Upper lobe of right lung (tissue), 1 donor: ENCODE data around the gene HDAC4. TPM values are rescaled to one million over a fixed set of nuclear protein-coding genes. Genes with fewer than 3 reads are reported as not detected.
A peak's percentile ranks its signal among the peaks of the same experiment; 100 is the strongest.

ENCODE experiments used
- ATAC-seq: fragments of 200-7000 bp; cut with Tn5 transposase; one replicate; pipeline ENCODE4 v1.9.1; 2020; ENCODE audit warnings: mild to moderate bottlenecking, moderate library complexity
- DNase-seq: peaks from one replicate; pipeline ENCODE4 v3.0.0-alpha.2; 2020
- H3K27ac ChIP-seq: fragments of 200-600 bp; one replicate; pipeline ENCODE4 v1.8.0; 2022
- H3K27me3 ChIP-seq: fragments of 200-600 bp; one replicate; pipeline ENCODE4 v1.8.0; 2022; ENCODE audit warnings: mild to moderate bottlenecking
- H3K36me3 ChIP-seq: fragments of 200-600 bp; one replicate; pipeline ENCODE4 v1.8.0; 2022
- H3K4me1 ChIP-seq: fragments of 200-600 bp; one replicate; pipeline ENCODE4 v1.8.0; 2022
- H3K4me3 ChIP-seq: fragments of 200-600 bp; one replicate; pipeline ENCODE4 v1.8.0; 2022; ENCODE audit warnings: mild to moderate bottlenecking
- H3K9me3 ChIP-seq: fragments of 200-600 bp; one replicate; pipeline ENCODE4 v1.8.0; 2022
- intact Hi-C: fragments of 100-400 bp; cut with DNase I; formaldehyde crosslinking; loops from one replicate; pipeline ENCODE4 v1.11.0; 2022
- total RNA-seq: library from RNA; stranded (reverse); fragmentation: NEBNext Ultra II Directional; extraction: Animal tissue kit (Norgen Biotek cat#: 25700); gene quantifications from one replicate; pipeline ENCODE4 v1.2.1, GENCODE V29; 2021
- TF ChIP-seq, protein P1 (sequence below): fragments of 200-600 bp; IDR thresholded peaks from one replicate; pipeline ENCODE4 v1.8.0; 2022; ENCODE audit warnings: antibody characterized with exemption
- donor health status: DM: no; HTN: yes; CAD: no; lungs with severe emphysema.

HDAC4 gene
- total RNA-seq, 1 donor from 2014 or later = 44.1 TPM

DNA sequence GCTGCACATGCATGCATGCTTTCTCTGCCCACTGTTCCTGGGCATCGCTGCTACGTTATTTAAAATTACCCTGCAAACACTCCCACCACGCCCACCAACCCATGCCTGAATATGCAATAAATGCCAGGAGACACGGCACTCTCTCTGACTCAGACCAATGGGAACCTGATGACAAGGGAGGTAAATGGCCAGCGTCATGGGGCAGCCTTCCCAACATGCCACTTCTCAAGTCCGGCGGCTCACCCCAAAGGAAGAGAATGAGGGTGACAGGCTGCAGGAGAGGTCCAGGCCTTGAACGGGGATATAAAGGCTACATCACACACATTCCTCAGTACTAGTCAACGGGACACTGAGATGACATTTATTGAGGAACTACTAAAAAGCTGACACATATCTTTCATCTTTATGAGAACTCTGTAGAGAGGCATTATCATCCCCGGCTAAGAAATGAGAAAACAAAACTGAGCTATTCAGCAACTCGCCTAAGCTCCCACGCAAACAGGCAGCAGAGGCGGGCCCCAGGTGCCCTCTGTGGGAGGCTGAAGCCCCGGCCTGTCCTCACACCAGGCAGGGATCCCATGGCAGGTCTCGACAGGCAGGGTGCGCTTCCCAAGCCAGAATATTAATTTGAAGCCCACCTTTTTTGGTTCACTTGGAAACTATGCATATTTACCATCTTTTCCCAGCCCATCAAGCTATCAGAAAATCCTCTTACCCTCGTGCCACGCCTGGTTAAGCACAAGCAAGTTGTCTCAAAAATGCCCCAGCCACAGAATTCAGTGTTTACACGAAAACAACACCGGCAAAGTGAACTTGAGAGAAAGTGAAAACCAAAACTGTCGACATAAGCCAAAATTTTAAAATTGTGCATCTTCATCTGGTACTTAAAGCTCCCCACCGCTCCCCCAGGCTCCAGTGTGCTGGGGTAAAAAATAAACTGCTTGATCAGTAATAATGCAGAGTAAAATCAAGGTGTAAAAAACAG lies 166.3 kb downstream of the HDAC4 start:
- H3K27ac ChIP-seq = no peak overlapping the region
- H3K4me1 ChIP-seq = peaks cover 30% of the 10 kb centered on the region
- no peak for ATAC-seq
- intact Hi-C loops = no loop called here
- H3K9me3 ChIP-seq = no peaks in the 10 kb centered on the region
- DNase-seq = no peak
- TF ChIP-seq, protein P1, sequence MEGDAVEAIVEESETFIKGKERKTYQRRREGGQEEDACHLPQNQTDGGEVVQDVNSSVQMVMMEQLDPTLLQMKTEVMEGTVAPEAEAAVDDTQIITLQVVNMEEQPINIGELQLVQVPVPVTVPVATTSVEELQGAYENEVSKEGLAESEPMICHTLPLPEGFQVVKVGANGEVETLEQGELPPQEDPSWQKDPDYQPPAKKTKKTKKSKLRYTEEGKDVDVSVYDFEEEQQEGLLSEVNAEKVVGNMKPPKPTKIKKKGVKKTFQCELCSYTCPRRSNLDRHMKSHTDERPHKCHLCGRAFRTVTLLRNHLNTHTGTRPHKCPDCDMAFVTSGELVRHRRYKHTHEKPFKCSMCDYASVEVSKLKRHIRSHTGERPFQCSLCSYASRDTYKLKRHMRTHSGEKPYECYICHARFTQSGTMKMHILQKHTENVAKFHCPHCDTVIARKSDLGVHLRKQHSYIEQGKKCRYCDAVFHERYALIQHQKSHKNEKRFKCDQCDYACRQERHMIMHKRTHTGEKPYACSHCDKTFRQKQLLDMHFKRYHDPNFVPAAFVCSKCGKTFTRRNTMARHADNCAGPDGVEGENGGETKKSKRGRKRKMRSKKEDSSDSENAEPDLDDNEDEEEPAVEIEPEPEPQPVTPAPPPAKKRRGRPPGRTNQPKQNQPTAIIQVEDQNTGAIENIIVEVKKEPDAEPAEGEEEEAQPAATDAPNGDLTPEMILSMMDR = no peak
- H3K27me3 ChIP-seq = no peaks in the 10 kb centered on the region
- no peak overlapping the region for H3K4me3 ChIP-seq
- H3K36me3 ChIP-seq = no peaks in the 10 kb centered on the region

DNA sequence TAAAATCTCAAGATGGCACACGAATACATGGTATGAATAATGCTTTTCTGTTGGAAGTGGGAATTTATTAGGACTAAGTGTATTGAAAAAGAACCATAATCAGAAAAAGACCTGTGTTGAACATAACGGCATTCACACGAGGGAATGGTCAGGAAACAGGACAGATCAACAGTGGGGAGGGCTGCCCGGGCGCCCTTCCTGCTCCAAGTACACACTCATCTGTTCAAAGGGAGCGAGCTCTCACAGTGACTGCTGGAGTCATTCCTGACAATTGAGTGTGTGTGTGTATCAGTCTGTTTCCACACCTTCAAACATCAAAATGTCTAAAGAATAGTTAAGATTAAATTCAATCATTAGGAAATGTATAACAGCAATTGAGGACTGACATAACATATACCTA lies 167.2 kb downstream of the HDAC4 start:
- ATAC-seq (no peak), DNase-seq (no peak)
- Histone ChIP-seq H3K36me3 (no peaks in the 10 kb centered on the region), H3K27me3 (no peaks in the 10 kb centered on the region), H3K9me3 (no peaks in the 10 kb centered on the region), H3K4me1 (peaks cover 27% of the 10 kb centered on the region), H3K4me3 (no peak overlapping the region), H3K27ac (no peak overlapping the region)
- intact Hi-C loops = no loop called here
- TF ChIP-seq, protein P1 = no peak

DNA sequence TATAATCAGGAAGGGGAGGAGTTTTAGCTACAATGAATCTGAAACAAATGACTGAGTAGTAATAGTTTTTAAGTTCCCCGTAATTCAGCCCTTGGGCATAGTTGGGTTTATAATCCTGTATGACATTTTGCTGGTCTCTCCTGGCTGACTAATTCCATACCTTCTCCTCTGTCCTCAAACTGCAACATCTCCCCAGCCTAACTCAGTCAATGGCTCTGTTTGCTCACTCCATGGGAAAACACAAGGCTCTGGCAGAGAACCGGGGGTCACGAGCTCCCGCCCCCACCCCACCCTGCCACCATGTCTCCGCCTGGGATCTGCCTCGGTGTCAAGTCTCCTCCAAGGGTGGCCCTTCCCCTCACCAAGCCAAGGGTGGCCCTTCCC lies 168.6 kb downstream of the HDAC4 start:
- intact Hi-C loops = no loop called here
- DNase-seq (no peak), ATAC-seq (no peak)
- TF ChIP-seq, protein P1 = no peak
- no peaks in the 10 kb centered on the region for H3K36me3 ChIP-seq
- no peaks in the 10 kb centered on the region for H3K27me3 ChIP-seq
- H3K27ac ChIP-seq = no peak overlapping the region
- no peak overlapping the region for H3K4me3 ChIP-seq
- peaks cover 27% of the 10 kb centered on the region for H3K4me1 ChIP-seq
- H3K9me3 ChIP-seq = no peaks in the 10 kb centered on the region

DNA sequence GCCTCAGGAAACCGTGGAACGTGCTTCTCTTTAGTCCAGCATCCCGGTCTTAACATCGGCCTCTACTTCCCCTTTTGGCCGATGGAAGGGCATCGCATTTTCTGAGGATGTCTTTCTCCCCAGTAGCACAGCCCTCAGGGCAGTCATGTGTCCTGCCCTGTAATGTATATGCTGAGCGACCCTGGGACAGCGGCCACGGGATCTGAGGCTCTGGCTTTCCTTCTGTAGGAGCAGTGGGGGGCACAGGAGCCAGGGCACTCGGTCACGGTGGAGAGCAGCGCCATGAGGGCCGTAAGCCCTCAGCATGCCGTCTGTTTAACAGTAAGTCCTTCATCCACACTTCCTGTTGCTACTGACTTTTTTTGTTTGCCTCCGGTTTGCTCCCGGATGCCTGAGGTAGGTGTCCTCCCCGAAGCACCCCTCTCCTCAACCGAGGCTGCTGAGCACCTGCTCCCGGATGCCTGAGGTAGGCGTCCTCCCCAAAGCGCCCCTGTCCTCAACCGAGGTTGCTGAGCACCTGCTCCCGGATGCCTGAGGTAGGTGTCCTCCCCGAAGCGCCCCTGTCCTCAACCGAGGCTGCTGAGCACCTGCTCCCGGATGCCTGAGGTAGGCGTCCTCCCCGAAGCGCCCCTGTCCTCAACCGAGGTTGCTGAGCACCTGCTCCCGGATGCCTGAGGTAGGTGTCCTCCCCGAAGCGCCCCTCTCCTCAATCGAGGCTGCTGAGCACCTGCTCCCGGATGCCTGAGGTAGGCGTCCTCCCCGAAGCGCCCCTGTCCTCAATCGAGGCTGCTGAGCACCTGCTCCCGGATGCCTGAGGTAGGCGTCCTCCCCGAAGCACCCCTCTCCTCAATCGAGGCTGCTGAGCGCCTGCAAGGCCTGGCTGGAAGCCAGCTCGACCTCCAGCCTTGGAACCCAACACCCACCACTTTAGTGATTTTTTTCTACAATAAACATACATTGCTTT lies 169.3 kb downstream of the HDAC4 start:
- no peaks in the 10 kb centered on the region for H3K9me3 ChIP-seq
- TF ChIP-seq, protein P1 = no peak
- H3K27ac ChIP-seq = peak overlapping the region; percentile 4
- intact Hi-C loops = no loop called here
- peaks cover 27% of the 10 kb centered on the region for H3K4me1 ChIP-seq
- ATAC-seq (peak; percentile 35), DNase-seq (no peak)
- H3K36me3 ChIP-seq = no peaks in the 10 kb centered on the region
- H3K27me3 ChIP-seq = no peaks in the 10 kb centered on the region
- no peak overlapping the region for H3K4me3 ChIP-seq

DNA sequence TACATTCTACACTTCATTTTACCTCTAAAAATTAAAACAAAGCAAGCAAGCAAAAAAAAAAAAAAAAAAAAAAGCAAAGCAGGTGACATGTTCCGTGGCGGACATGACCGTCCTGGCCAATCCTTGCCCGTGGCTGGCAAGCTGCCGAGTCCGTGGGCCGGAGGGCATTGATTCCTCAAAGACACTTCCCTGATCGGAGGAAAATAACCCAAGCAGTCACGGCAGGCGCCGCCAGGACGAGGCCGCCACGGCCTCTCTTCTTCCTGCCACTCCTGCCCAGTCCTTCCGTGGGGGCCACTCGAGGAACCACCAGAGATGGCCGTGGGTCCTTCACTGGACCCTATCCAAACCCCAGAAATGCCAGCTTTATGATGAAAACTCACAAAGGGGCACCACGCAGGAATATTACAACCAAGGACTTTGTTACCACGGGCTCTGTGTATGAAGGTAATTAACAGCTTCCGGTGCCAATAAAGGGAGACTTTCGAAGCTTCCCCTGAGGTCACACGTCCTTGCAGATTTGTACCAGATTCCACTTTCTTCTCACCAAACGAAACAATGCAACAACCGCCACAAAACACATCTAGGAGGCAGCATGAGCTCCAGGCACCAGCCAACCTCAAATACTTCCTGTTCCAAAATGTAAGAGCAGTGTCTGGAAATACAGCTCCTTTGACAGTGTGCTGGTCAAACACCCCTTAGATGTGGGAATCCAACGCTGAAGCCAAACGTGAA lies 170.3 kb downstream of the HDAC4 start:
- intact Hi-C loops = no loop called here
- no peaks in the 10 kb centered on the region for H3K9me3 ChIP-seq
- no peak overlapping the region for H3K4me3 ChIP-seq
- ATAC-seq = peak; percentile 62
- H3K27ac ChIP-seq = peak overlapping the region; percentile 69
- peak; percentile 90 for DNase-seq
- TF ChIP-seq, protein P1 = no peak
- H3K27me3 ChIP-seq = no peaks in the 10 kb centered on the region
- peaks cover 35% of the 10 kb centered on the region for H3K4me1 ChIP-seq
- H3K36me3 ChIP-seq = no peaks in the 10 kb centered on the region
